ENCODE data around the gene VPS37C. TPM values are rescaled to one million over a fixed set of nuclear protein-coding genes. Genes with fewer than 3 reads are reported as not detected.

The VPS37C gene
- total and polyA plus RNA-seq, 2 of the 13 experiments (the other 11 are each of a cell fraction or from before 2014, with no cell fraction given), result 7.5 to 8.8 TPM

DNA sequence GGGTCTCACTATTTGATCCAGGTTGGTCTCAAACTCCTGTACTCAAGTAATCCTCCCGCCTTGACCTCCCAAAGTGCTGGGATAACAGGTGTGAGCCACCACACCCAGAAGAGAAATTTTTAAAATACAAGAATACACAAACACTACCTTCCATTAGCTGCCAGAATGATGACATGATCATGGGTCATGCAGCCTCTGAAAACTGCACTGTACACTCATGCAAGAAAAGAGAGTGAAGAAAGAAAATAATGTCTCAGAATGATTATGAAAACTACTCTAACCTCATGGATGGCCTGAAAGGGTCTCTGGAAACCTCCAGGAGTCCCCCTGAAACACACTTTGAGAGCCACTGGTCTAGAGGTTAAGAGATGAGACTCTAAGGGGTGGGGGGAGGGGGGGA is 18.8 kb downstream of the VPS37C start (continued):
- TF ChIP-seq NFAT5 (CRISPR knock-in tag; IDR thresholded peaks at IDR 0.05), result no peak
- TF ChIP-seq BRD4 (CRISPR knock-in tag; IDR thresholded peaks at IDR 0.05), result no peak

- H3K9ac ChIP-seq (ENCODE audit: insufficient read depth, low read depth, low read length), result no peak overlapping the region
- FAIRE-seq, result no peak
- in situ Hi-C loops (cut with HindIII; ENCODE audit: extremely low pct_ligation_motif_present, low pct_unique_long_range_greater_than_20kb) (no loop called here), intact Hi-C loops (cut with micrococcal nuclease; ENCODE audit: unreplicated experiment) (no loop called here)
- 79% methylated on average over 5 of the region's 10 CpGs for WGBS (ENCODE audit: low lambda C conversion rate)
- 0 out of 2 replicates have a peak, but pooled peaks cover 7% of the 10 kb centered on the region for H4K20me1 ChIP-seq (ENCODE audit: insufficient read depth, low read length)
- BruUV-seq (replicated peaks), result no TSS peak
- H3K4me3 ChIP-seq (replicated peaks in 1 of 3; ENCODE audit: insufficient read depth in 1 of 3, low read depth in 2 of 3, low read length in 3 of 3), result no peak overlapping the region
- H3K27me3 ChIP-seq (ENCODE audit: control insufficient read depth in 1 of 2, insufficient read depth in 2 of 2, low read length in 2 of 2), result no peaks in the 10 kb centered on the region
- ChIA-PET CTCF (ENCODE audit: low intra/inter-chr PET ratio, low total read pairs) (no interaction called here), POLR2A (no interaction called here)
- no peak for DNase-seq (ENCODE audit: low spot score)
- H3K27ac ChIP-seq (ENCODE audit: extremely low read length, insufficient read depth, low read length), result no peak overlapping the region
- H3K79me2 ChIP-seq (ENCODE audit: insufficient read depth, low read length), result peaks cover 2% of the 10 kb centered on the region
- H3K36me3 ChIP-seq (replicated peaks in 1 of 2; ENCODE audit: control insufficient read depth in 1 of 2, insufficient read depth in 2 of 2, low read length in 2 of 2), result peaks cover 0 to 14% of the 10 kb centered on the region in 2 experiments; a peak in 2 of 5 replicates
- peak; percentile 75 for ATAC-seq
- H3K9me3 ChIP-seq (ENCODE audit: low read length), result no peaks in the 10 kb centered on the region
- H3K4me1 ChIP-seq (ENCODE audit: insufficient read depth, low read length), result peaks cover 6% of the 10 kb centered on the region
- no peak overlapping the region for H3K4me2 ChIP-seq (ENCODE audit: low read depth, low read length)
- no peak overlapping the region for H2AFZ ChIP-seq (ENCODE audit: low read length)
- no peak for TF ChIP-seq PAX8 (CRISPR knock-in tag; IDR thresholded peaks at IDR 0.05; ENCODE audit: borderline replicate concordance)
- TF ChIP-seq POLR2G (IDR thresholded peaks at IDR 0.05; ENCODE audit: low read depth, low read length), result no peak
- no peak for TF ChIP-seq MAF1 (CRISPR knock-in tag; IDR thresholded peaks at IDR 0.05; ENCODE audit: borderline replicate concordance)
- TF ChIP-seq RNF2 (conservative IDR thresholded peaks at IDR 0.05; ENCODE audit: low read depth), result no peak
- TF ChIP-seq PRMT3 (CRISPR knock-in tag; IDR thresholded peaks at IDR 0.05; ENCODE audit: borderline replicate concordance, low read depth), result no peak
- TF ChIP-seq SMARCE1 (IDR thresholded peaks at IDR 0.05; ENCODE audit: borderline replicate concordance), result no peak
- TF ChIP-seq ESRRA (CRISPR knock-in tag; IDR thresholded peaks at IDR 0.05; ENCODE audit: low read depth), result no peak
- TF ChIP-seq, protein P1, sequence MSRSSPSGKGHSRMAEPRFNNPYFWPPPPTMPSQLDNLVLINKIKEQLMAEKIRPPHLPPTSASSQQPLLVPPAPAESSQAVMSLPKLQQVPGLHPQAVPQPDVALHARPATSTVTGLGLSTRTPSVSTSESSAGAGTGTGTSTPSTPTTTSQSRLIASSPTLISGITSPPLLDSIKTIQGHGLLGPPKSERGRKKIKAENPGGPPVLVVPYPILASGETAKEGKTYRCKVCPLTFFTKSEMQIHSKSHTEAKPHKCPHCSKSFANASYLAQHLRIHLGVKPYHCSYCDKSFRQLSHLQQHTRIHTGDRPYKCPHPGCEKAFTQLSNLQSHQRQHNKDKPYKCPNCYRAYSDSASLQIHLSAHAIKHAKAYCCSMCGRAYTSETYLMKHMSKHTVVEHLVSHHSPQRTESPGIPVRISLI (CRISPR knock-in tag; IDR thresholded peaks at IDR 0.05; ENCODE audit: borderline replicate concordance), result no peak
- no peak for TF ChIP-seq SRSF9 (IDR thresholded peaks at IDR 0.05; ENCODE audit: borderline replicate concordance, insufficient read depth, low read depth, low read length, poor library complexity, severe bottlenecking)
- 0 out of 2 replicates have a peak, but pooled peaks have one; percentile 81 for TF ChIP-seq NFIB (CRISPR knock-in tag; IDR thresholded peaks at IDR 0.05; ENCODE audit: borderline replicate concordance)
- peak; percentile 43 to 59 for TF ChIP-seq MAFK (conservative IDR thresholded peaks at IDR 0.05 in 1 of 2, IDR thresholded peaks at IDR 0.05 in 1 of 2; ENCODE audit: low read length in 2 of 2)
- TF ChIP-seq HOXA7 (CRISPR knock-in tag; IDR thresholded peaks at IDR 0.05), result no peak
- no peak for TF ChIP-seq ZNF577 (CRISPR knock-in tag; IDR thresholded peaks at IDR 0.05; ENCODE audit: borderline replicate concordance, low read depth)
- TF ChIP-seq IKZF4 (CRISPR knock-in tag; IDR thresholded peaks at IDR 0.05; ENCODE audit: borderline replicate concordance, low read depth, not compliant biosample characterization), result no peak
- TF ChIP-seq ZNF501 (CRISPR knock-in tag; IDR thresholded peaks at IDR 0.05), result no peak
These were observed 19.6 kb downstream of the VPS37C start for GRCh38 chr11:61141601-61142028.

All from HepG2 (cell line).